ENCODE measurements around the gene WFDC12. TPM values are rescaled to one million over a fixed set of nuclear protein-coding genes. Genes with fewer than 3 reads are reported as not detected.

Gene WFDC12
- total RNA-seq, 1 experiment from 2014 or later: not detected

DNA sequence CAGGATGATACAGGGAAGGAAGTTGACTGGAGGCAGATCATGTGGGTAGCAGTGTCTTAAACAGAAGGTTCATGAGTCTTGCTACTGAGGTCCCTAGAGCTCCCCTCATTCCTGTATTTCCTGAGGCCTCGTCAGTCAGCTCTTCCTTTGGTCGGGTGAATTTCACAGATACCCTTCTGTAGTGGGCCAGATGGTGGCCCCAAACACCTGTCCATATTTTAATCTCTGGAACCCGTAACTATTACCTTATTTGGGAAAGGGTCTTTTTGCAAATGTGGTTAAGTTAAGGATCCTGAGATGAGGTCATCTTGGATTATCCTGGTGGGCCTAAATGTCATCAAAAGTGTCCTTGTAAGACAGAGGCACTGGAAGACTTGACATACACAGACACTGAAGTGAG is 32.9 kb downstream of the WFDC12 start:
- no peaks in the 10 kb centered on the region for H3K36me3 ChIP-seq (ENCODE audit: low read depth, low read length)
- no peaks in the 10 kb centered on the region for H3K79me2 ChIP-seq (ENCODE audit: low read length)
- ChIA-PET POLR2A (ENCODE audit: unreplicated experiment) (no interaction called here), CTCF (interaction anchor here (0.5 kb wide), 1 partner anchor 124 kb away, joined by 5 read pairs; no protein-coding TSS in a partner anchor)
- H3K4me2 ChIP-seq (ENCODE audit: low read length): no peak overlapping the region
- H3K4me1 ChIP-seq (ENCODE audit: insufficient read depth, low read length): peaks cover 28% of the 10 kb centered on the region
- no peaks in the 10 kb centered on the region for H3K9me3 ChIP-seq (ENCODE audit: low read length)
- H3K27ac ChIP-seq (ENCODE audit: low read length): no peak overlapping the region
- no peaks in the 10 kb centered on the region for H3K27me3 ChIP-seq (ENCODE audit: low read length)
- no peak overlapping the region for H2AFZ ChIP-seq (ENCODE audit: low read length)
- ATAC-seq (no peak), DNase-seq (no peak)
- TF ChIP-seq EZH2 (IDR thresholded peaks at IDR 0.05; ENCODE audit: low read length, unreplicated experiment): no peak
- no peak for TF ChIP-seq CTCF (conservative IDR thresholded peaks at IDR 0.05; ENCODE audit: low read depth, low read length)
- no peak for TF ChIP-seq EZH2phosphoT487 (IDR thresholded peaks at IDR 0.05; ENCODE audit: borderline replicate concordance, low read length)
- H3K4me3 ChIP-seq (ENCODE audit: low read length): no peak overlapping the region
- intact Hi-C loops (cut with micrococcal nuclease): no loop called here
- H3F3A ChIP-seq (ENCODE audit: low read length, unreplicated experiment): peaks cover 9% of the 10 kb centered on the region
- H3K9ac ChIP-seq (ENCODE audit: low read length): no peak overlapping the region
- no peaks in the 10 kb centered on the region for H4K20me1 ChIP-seq (ENCODE audit: low read length)
- BruUV-seq (replicated peaks): no TSS peak
- H3K9me2 ChIP-seq (replicated peaks; ENCODE audit: low read length): no peaks in the 10 kb centered on the region

GRCh38 chr20:45090481-45090880 is 33.8 kb downstream of the WFDC12 start:
- intact Hi-C loops (cut with micrococcal nuclease): no loop called here
- TF ChIP-seq EZH2phosphoT487 (IDR thresholded peaks at IDR 0.05; ENCODE audit: borderline replicate concordance, low read length) (no peak), CTCF (conservative IDR thresholded peaks at IDR 0.05; ENCODE audit: low read depth, low read length) (no peak), EZH2 (IDR thresholded peaks at IDR 0.05; ENCODE audit: low read length, unreplicated experiment) (no peak)

GRCh38 chr20:45088247-45088646 is 36.0 kb downstream of the WFDC12 start:
- Histone ChIP-seq H4K20me1 (ENCODE audit: low read length) (no peaks in the 10 kb centered on the region), H3K9me3 (ENCODE audit: low read length) (no peaks in the 10 kb centered on the region), H3K79me2 (ENCODE audit: low read length) (no peaks in the 10 kb centered on the region), H3K9ac (ENCODE audit: low read length) (peak overlapping the region; percentile 30), H3K27ac (ENCODE audit: low read length) (peak overlapping the region; percentile 88), H2AFZ (ENCODE audit: low read length) (peak overlapping the region; percentile 20; the same call in 1 of the 2 replicates), H3K4me3 (ENCODE audit: low read length) (peak overlapping the region; percentile 14; the same call in 1 of the 2 replicates), H3K4me1 (ENCODE audit: insufficient read depth, low read length) (peaks cover 28% of the 10 kb centered on the region), H3K9me2 (replicated peaks; ENCODE audit: low read length) (no peaks in the 10 kb centered on the region), H3K27me3 (ENCODE audit: low read length) (no peaks in the 10 kb centered on the region), H3K36me3 (ENCODE audit: low read depth, low read length) (no peaks in the 10 kb centered on the region), H3K4me2 (ENCODE audit: low read length) (peak overlapping the region; percentile 68), H3F3A (ENCODE audit: low read length, unreplicated experiment) (peaks cover 9% of the 10 kb centered on the region)
- BruUV-seq (replicated peaks): no TSS peak
- TF ChIP-seq CTCF (conservative IDR thresholded peaks at IDR 0.05; ENCODE audit: low read depth, low read length) (no peak), EZH2phosphoT487 (IDR thresholded peaks at IDR 0.05; ENCODE audit: borderline replicate concordance, low read length) (no peak), EZH2 (IDR thresholded peaks at IDR 0.05; ENCODE audit: low read length, unreplicated experiment) (no peak)
- DNase-seq (peak; percentile 99), ATAC-seq (peak; percentile 97)
- intact Hi-C loops (cut with micrococcal nuclease): loop anchor here (1.0 kb wide), 1 partner anchor 27 kb away; no protein-coding TSS in a partner anchor
- POLR2A ChIA-PET (ENCODE audit: unreplicated experiment): no interaction called here
- CTCF ChIA-PET: no interaction called here

More at GRCh38 chr20:45090481-45090880, 33.8 kb downstream of the WFDC12 start:
- no peak overlapping the region for H3K9ac ChIP-seq (ENCODE audit: low read length)
- BruUV-seq (replicated peaks): no TSS peak
- DNase-seq (no peak), ATAC-seq (no peak)
- H3K4me1 ChIP-seq (ENCODE audit: insufficient read depth, low read length): peaks cover 28% of the 10 kb centered on the region
- H3K9me3 ChIP-seq (ENCODE audit: low read length): no peaks in the 10 kb centered on the region
- ChIA-PET POLR2A (ENCODE audit: unreplicated experiment) (no interaction called here), CTCF (no interaction called here)
- no peaks in the 10 kb centered on the region for H4K20me1 ChIP-seq (ENCODE audit: low read length)
- no peaks in the 10 kb centered on the region for H3K79me2 ChIP-seq (ENCODE audit: low read length)
- no peak overlapping the region for H2AFZ ChIP-seq (ENCODE audit: low read length)
- H3K36me3 ChIP-seq (ENCODE audit: low read depth, low read length): no peaks in the 10 kb centered on the region
- H3K9me2 ChIP-seq (replicated peaks; ENCODE audit: low read length): no peaks in the 10 kb centered on the region
- no peak overlapping the region for H3K4me2 ChIP-seq (ENCODE audit: low read length)
- no peak overlapping the region for H3K4me3 ChIP-seq (ENCODE audit: low read length)
- H3F3A ChIP-seq (ENCODE audit: low read length, unreplicated experiment): peaks cover 9% of the 10 kb centered on the region
- no peak overlapping the region for H3K27ac ChIP-seq (ENCODE audit: low read length)
- no peaks in the 10 kb centered on the region for H3K27me3 ChIP-seq (ENCODE audit: low read length)
